GM12865 (cell line): Measurements from ENCODE around the gene IL20.

Experiments
- DNase-seq: peaks from one replicate; pipeline ENCODE4 v3.0.0; 2010; ENCODE audit warnings: low read depth
- H3K4me3 ChIP-seq: 2 replicates; pipeline ENCODE4 v1.5.1; 2011; ENCODE audit warnings: mild to moderate bottlenecking, low read depth, low read length, control low read depth
- TF ChIP-seq, protein P1 (sequence below): IDR thresholded peaks from 2 replicates; pipeline ENCODE4 v1.5.1; 2011; ENCODE audit warnings: low read length, control low read depth, low read depth, inconsistent platforms; ENCODE audit not compliant: insufficient read depth; ENCODE audit errors: missing control alignments

The IL20 gene

DNA sequence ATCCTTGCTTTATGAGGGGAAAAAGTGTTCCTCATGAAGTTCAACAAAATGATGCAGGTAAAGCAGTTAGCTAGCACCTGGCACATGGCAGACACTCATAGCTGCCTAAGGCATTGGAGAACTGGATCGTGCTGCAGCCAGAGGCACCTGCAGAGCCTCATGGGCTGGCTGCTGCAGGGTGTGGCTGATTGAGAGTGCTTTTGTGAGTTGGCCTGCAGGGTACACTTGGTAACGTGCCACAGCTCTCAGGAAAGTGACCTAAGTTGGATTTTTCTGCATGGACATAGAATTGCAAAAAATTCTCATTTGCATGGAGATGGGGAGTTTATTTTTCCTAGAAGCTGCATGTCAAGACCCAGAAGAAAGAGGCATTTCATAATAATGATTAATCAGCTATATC, 31.6 kb upstream of the IL20 start:
- TF ChIP-seq, protein P1, sequence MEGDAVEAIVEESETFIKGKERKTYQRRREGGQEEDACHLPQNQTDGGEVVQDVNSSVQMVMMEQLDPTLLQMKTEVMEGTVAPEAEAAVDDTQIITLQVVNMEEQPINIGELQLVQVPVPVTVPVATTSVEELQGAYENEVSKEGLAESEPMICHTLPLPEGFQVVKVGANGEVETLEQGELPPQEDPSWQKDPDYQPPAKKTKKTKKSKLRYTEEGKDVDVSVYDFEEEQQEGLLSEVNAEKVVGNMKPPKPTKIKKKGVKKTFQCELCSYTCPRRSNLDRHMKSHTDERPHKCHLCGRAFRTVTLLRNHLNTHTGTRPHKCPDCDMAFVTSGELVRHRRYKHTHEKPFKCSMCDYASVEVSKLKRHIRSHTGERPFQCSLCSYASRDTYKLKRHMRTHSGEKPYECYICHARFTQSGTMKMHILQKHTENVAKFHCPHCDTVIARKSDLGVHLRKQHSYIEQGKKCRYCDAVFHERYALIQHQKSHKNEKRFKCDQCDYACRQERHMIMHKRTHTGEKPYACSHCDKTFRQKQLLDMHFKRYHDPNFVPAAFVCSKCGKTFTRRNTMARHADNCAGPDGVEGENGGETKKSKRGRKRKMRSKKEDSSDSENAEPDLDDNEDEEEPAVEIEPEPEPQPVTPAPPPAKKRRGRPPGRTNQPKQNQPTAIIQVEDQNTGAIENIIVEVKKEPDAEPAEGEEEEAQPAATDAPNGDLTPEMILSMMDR = no peak
- no peak for DNase-seq
- H3K4me3 ChIP-seq = no peak overlapping the region

DNA sequence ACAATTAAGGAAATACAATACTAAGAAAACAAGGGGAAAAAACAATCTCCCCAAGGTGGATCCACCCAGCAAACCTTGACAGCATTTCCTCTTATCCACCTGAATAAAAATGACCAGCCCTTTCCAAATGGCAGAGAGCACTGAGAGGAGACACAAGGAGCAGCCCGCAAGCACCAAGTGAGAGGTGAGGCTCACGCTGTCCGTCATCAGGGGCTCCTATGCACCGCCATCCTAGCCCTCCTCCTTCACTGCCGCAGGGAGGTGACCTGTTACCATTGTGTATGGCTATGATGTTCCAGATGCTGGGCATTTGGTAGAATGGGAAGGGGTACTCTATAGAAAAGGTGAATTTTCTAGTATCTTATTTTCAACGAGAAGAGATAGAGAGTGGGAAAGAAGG, 31.2 kb upstream of the IL20 start:
- TF ChIP-seq, protein P1 = no peak
- no peak for DNase-seq
- no peak overlapping the region for H3K4me3 ChIP-seq

DNA sequence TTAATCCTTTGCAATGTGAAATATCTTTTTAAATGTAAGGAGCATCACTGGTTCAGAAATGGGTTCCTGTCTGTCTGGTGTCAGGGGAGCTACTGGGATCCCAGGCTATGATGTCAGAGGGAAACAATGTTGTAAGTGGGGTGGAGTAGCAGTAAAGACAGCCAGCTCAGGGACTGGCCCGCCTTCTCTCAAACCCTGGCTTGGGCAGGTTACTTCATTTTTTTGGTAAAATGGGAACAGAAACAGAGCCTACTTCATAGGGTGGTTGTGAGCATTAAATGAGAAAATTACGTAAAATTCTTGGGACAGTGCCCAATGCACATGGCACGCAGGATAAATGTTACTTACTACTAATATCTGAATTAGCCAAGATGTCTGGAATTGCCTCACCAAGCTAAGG, 30.7 kb upstream of the IL20 start:
- H3K4me3 ChIP-seq = no peak overlapping the region
- DNase-seq = no peak
- TF ChIP-seq, protein P1 = no peak

DNA sequence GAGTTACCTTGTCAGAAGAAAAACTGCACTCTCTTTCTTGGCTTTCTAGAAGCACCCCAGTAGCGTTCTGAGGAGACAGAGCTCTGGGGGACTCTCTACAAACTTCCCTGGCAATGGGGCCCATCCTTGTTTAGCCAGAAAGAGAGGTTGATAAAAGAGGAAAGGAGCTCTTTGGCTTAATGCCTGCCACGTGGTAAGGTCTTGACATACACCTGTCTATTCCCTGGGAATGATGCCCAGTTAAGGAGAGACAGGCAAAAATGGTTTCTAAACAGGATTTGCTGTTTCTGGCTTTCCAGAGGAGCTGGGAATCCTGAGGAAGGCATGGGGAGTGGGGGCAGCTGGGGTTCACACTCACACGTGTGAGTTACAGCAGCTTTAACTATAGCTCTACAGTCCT, 30.2 kb upstream of the IL20 start:
- H3K4me3 ChIP-seq = no peak overlapping the region
- TF ChIP-seq, protein P1 = no peak
- DNase-seq = no peak

DNA sequence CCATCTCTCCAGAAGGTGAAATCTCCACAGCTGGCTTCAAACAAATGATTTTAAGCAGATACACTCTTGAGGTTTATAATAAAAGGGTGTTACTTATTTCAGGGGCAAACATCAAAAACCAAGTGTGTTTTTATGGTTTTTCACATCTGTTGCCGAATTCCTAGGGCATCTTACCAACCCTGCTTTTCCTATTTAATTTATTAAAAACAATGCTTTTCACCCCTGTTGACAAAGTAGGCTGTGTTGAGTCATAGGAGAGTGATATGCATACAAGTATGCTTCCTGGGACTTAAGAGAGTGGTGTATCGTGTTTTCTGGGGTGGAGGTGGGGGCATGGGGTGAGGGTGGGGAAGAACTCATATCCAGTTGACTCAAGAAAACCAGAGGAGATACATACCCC, 29.3 kb upstream of the IL20 start:
- no peak for DNase-seq

DNA sequence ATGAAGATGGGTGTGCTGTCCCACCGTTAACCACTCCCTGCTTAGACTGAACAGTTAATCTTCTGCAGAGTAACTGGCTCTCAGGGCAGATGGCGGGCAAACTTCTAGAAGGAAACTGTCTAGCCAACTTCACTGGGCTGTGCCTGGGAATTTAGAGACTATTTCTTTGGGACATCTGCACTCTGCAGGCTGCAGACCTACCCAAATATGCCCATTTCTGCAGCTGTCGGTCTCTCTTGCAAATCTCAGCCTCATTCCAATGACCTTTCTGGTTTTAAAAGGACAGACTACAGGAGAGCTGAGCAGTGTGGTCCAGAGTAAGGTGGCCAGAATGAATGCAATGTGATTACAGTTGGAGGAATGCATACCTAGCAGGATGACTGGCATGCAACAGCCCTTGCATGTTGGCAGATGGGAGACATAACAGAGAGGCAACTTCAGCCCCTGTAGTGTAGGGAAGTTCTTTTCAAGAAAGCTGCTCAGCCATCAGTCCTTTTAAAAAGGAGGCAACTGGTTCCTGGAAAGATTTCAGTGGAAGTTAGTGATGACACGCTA, 26.3 kb upstream of the IL20 start:
- DNase-seq = no peak
- no peak overlapping the region for H3K4me3 ChIP-seq
- TF ChIP-seq, protein P1 = no peak

More for the DNA sequence above, 29.3 kb upstream of the IL20 start:
- TF ChIP-seq, protein P1 = no peak
- H3K4me3 ChIP-seq = no peak overlapping the region

DNA sequence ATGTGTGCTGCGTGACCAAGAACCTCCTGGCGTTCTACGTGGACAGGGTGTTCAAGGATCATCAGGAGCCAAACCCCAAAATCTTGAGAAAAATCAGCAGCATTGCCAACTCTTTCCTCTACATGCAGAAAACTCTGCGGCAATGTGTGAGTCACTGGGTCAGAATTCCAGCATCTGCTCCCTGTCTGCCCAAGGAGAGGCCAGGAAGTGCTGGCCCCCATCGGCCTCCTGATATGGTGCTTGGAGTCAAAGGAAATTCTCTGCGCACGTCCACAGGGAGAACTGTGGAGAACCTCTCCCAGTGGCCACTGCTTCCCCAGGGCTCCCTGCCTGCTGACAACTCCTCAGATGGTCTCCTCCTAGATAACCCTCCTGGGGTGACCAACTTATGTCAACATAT, 25.6 kb upstream of the IL20 start:
- no peak for DNase-seq
- TF ChIP-seq, protein P1 = no peak
- H3K4me3 ChIP-seq = no peak overlapping the region
